ENCODE measurements around the gene SALL2. TPM values are rescaled to one million over a fixed set of nuclear protein-coding genes. Genes with fewer than 3 reads are reported as not detected.
"Not testable (repeated sequence)": the region's sequence is repeated elsewhere in the genome, so short reads cannot be mapped to it uniquely, and the experiment has no call there.

The SALL2 gene
- 10 to 100 TPM in 11 of 12 donors, not detected in 1; 10.5 to 20.6 (median 14.5) TPM for polyA plus RNA-seq (ENCODE audit: insufficient read length in 12 of 12)
- long read RNA-seq, donor 1, transcript SALL2-202 (2 exons, 659 nt): major isoform, 5 of 5 reads
- long read RNA-seq, donor 1, partial matches to known transcripts: 0 of 5 reads
- long read RNA-seq, donor 1, other reads (novel, unspliced or antisense): 0 of 5 reads
- long read RNA-seq, donor 2, partial matches to known transcripts: 0 of 2 reads
- long read RNA-seq, donor 2, other reads (novel, unspliced or antisense): 0 of 2 reads
- long read RNA-seq, donor 3: 0 reads
- long read RNA-seq, donor 4, partial matches to known transcripts: 0 of 2 reads
- long read RNA-seq, donor 4, other reads (novel, unspliced or antisense): 0 of 2 reads
- long read RNA-seq, donor 5, partial matches to known transcripts: 0 of 4 reads
- long read RNA-seq, donor 5, other reads (novel, unspliced or antisense): 0 of 4 reads
- long read RNA-seq, donor 6, partial matches to known transcripts: 0 of 4 reads
- long read RNA-seq, donor 6, other reads (novel, unspliced or antisense): 0 of 4 reads
- long read RNA-seq, donor 7: 0 reads
- long read RNA-seq, donor 8, partial matches to known transcripts: 0 of 2 reads
- long read RNA-seq, donor 8, other reads (novel, unspliced or antisense): 0 of 2 reads
- long read RNA-seq, donor 9, partial matches to known transcripts: 0 of 3 reads
- long read RNA-seq, donor 9, other reads (novel, unspliced or antisense): 0 of 3 reads
- long read RNA-seq, donor 10, transcript SALL2-202 (2 exons, 659 nt): major isoform, 6 of 6 reads
- long read RNA-seq, donor 10, partial matches to known transcripts: 0 of 6 reads
- long read RNA-seq, donor 10, other reads (novel, unspliced or antisense): 0 of 6 reads
- long read RNA-seq, donor 11, transcript SALL2-202 (2 exons, 659 nt): major isoform, 9 of 9 reads
- long read RNA-seq, donor 11, partial matches to known transcripts: 0 of 9 reads
- long read RNA-seq, donor 11, other reads (novel, unspliced or antisense): 0 of 9 reads

GRCh38 chr14:21525962-21526671 is at the start of gene SALL2:
TSS of gene SALL2 (minus strand) at chr14:21526346. CDS start at chr14:21526127, 219 bp downstream.
- DNase-seq: peak; percentile 91

GRCh38 chr14:21575661-21576060 is 49.5 kb upstream of the SALL2 start:
- DNase-seq: no peak

DNA sequence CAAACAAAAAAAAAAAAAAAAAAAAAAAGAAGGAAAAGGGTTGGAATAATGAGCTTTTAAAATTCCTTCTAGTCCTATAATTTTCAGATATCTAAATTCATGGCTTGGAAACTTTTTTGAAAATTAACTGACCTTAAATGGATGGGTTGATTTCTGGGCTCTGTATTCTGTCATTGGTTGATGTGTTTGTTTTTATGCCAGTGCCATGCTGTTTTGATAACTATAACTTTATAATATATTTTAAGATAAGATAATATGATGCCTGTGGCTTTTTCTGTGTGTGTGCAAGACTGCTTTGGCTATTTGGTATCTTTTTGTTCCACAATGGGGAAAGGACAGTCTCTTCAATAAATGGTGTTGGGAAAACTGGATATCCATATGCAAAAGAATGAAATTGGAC is 46.5 kb upstream of the SALL2 start:
- DNase-seq: no peak

- no peak for DNase-seq
These were observed 32.6 kb upstream of the SALL2 start for GRCh38 chr14:21558703-21559170.

- DNase-seq: peak; percentile 94
These were observed 31.1 kb upstream of the SALL2 start for GRCh38 chr14:21557084-21557901.

DNA sequence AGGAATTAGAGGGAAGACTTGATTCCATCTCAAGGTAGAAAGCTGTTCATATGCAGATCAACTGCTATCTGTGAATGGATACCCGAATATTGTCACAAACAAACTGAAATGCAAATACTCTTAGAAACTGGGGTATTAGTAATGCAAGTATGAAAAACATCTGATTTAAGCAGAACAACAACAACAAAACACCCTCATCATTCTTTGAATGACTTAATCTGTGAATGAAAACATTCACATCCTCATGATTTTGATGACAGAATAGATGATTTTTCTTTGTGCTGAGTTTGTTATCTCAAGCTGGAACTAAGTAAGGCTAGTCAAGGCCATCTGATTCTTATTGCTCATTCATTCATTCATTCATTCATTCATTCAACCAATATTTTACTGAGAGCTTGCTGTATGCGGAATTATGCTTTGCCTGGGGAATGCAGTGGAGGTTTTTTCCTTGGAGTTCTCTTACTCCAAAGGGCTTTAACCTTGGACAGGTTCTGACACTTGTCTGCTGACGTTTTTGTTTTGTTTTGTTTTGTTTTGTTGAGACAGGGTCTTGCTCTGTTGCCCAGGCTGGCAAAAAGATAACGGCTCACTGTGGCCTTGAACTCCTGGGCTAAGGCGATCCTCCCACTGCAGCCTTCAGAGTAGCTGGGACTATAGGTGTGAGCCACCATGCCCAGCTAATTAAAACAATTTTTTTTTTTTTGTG is 30.4 kb upstream of the SALL2 start:
- DNase-seq: no peak

DNA sequence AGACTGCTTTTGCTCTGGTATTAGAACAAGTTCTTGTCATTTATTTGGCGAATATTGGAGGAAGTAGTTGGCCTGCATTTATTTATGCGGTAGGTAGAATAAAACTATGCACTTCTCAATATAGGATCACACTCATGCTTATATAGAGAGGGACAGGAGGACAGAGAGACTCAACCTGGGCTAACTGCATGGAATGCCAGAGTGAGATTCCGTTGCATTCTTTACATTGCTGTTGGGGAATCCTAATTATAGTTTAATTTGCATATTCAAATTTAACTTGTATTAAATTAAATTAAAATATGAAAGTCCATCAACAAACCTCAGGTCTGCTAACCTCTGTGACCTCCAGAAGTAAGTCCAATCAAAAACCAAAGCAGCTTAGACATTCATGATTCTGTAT is 27.1 kb upstream of the SALL2 start:
- DNase-seq: no peak

DNA sequence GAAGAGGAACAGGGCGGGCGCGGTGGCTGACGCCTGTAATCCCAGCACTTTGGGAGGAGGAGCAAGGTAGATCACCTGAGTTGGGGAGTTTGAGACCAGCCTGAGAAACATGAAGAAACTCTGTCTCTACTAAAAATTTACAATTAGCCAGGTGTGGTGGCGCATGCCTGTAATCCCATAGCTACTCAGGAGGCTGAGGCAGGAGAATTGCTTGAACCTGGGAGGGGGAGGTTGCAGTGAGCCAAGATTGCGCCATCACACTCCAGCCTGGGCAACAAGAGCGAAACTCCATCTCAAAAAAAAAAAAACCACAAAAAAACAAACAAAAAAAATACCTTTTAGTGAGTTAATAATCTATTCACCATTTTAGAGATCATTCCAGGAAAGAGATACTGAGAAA is 18.4 kb upstream of the SALL2 start:
- not testable (repeated sequence) for DNase-seq

DNA sequence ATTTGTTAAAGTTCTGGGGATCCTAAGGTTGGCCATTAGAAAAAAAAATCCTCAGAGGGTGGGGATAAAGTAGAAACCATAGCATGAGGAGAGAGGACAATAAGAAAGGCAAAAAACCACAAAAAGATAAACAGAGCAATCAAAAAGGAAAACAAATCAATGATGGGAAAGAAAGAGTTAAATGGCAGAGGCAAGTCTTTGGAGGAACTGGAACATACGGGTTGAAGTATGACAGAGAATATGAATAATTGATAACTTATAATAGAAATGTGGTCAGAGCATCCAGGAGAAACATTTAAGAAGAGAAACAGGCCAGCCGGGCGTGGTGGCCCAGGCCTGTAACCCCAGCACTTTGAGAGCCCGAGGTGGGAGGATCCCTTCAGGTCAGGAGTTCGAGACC is 17.8 kb upstream of the SALL2 start:
- DNase-seq: no peak

- DNase-seq: no peak
These were observed 17.4 kb upstream of the SALL2 start for GRCh38 chr14:21543521-21543960.

DNA sequence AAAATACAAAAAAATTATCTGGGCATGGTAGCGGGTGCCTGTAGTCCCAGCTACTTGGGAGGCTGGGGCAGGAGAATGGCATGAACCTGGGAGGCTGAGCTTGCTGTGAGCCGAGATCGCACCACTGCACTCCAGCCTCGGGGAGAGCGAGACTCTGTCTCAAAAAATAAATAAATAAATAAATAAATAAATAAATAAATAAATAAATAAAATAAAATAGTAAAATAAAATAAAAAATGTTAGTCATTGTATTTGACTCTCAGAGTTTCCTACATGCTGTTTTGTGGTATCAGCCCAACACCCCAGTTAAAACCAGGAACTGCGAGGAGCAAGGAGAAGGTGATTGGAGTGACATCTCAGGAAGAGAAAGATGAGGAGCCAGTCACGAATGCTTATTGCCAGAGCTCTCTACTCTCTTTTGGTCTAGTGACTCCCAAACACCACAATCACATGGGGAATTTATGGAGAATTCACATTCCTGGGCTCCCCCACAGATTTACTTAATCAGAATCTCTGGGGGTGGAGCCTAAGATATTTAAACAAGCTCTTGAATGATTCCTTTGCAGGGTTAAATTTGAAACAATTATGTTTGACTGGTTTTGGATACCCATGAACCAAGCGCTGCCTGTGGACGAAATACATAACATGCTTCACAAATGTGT is 15.4 kb upstream of the SALL2 start:
- DNase-seq: no peak

- DNase-seq: no peak
These were observed 13.2 kb upstream of the SALL2 start for GRCh38 chr14:21539189-21539940.

GRCh38 chr14:21537090-21537424 is 10.9 kb upstream of the SALL2 start:
- DNase-seq: no peak

DNA sequence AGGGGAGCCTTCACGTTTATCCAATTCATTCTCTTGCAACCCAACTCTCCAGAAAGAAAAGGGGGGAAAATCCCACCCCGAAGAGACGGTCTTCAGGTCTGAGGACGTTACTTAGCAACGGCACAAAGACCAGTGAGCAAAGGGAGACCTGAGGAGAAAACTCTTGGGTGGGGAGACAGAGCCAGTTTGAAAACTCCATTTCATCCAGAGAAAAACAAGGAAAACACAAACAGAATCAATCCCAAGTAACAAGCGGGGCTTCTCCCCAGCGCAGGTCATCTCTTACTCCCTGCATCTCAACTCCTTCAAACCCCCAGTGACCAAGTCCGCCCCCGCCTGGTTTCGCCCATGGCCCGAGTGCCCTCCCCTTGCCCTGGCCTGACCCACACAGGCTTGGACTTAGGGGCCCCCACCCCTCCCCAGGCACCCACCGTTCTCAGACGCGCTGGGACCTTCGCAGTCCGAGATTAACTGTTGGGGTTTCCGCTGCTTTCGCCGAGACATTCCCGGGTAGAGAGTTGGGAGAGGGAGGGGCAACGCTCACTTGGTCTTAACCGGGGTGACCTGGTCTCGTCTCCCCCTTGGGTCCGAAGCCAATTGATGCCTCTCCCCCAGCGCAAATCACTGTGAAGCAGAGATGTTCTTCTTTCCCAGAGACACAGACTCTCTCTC is 10.4 kb upstream of the SALL2 start:
- peak; percentile 31 for DNase-seq

- DNase-seq: no peak
These were observed 9.6 kb upstream of the SALL2 start for GRCh38 chr14:21535545-21536417.

GRCh38 chr14:21534576-21534975 is 8.4 kb upstream of the SALL2 start:
- no peak for DNase-seq

DNA sequence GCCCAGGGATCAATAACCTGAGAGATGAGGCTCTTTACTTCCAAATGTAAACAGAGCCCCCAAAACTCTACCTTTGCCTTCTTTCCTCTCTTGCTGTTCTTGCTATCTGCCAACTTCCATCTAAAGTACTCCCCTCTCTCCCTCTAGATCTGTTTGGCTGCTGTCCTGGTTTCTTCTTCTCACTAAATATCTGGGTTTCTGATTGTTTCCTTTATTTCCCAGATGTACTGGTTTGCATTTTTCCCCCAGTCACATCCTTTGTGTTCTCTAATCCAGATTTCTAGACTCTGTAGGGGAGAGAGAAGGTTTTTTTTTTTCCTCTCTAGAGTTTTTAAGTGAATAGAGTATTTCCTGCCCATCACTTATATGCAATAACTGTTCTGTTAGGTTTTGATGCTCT is 7.1 kb upstream of the SALL2 start:
- DNase-seq: no peak

Measured in muscle of arm (tissue), 14 donors.